ENCODE data around the gene LOX.

LOX gene

GRCh38 chr5:122083535-122083934 lies 5.5 kb upstream of the LOX start:
- H4K5ac ChIP-seq (ENCODE audit: low read length), result no peak overlapping the region
- no peaks in the 10 kb centered on the region for H3K79me1 ChIP-seq (ENCODE audit: low read length)
- H3K23ac ChIP-seq (ENCODE audit: low read length), result no peak overlapping the region
- H2BK120ac ChIP-seq (ENCODE audit: low read depth, low read length), result no peak overlapping the region
- H3K4me2 ChIP-seq (ENCODE audit: low read length), result no peak overlapping the region
- no peak overlapping the region for H3K4me3 ChIP-seq (ENCODE audit: low read length)
- no peak overlapping the region for H2BK5ac ChIP-seq (ENCODE audit: low read length)
- no peak overlapping the region for H2BK15ac ChIP-seq (replicated peaks; ENCODE audit: low read depth)
- no peak overlapping the region for H4K8ac ChIP-seq (ENCODE audit: low read depth, low read length)
- no peaks in the 10 kb centered on the region for H3K36me3 ChIP-seq (ENCODE audit: control insufficient read depth, insufficient read depth, low read length)
- no peak overlapping the region for H2AK5ac ChIP-seq (ENCODE audit: low read length)
- WGBS (ENCODE audit: extremely low coverage, insufficient coverage, low lambda C conversion rate), result no CpG with 5 or more reads among the region's 1 CpG
- H3K56ac ChIP-seq (ENCODE audit: low read length), result no peak overlapping the region
- no peaks in the 10 kb centered on the region for H3K4me1 ChIP-seq (ENCODE audit: control insufficient read depth, low read depth, low read length)
- no peak for DNase-seq
- H3K18ac ChIP-seq (ENCODE audit: low read length), result no peak overlapping the region
- H3K4ac ChIP-seq (ENCODE audit: low read depth, low read length), result no peak overlapping the region
- no peak overlapping the region for H3K27ac ChIP-seq (ENCODE audit: low read depth, low read length)
- H3K79me2 ChIP-seq (ENCODE audit: control insufficient read depth, insufficient read depth, low read length), result no peaks in the 10 kb centered on the region
- no peaks in the 10 kb centered on the region for H3K27me3 ChIP-seq (ENCODE audit: insufficient read depth, low read length, poor library complexity)
- no peak overlapping the region for H3K9ac ChIP-seq (ENCODE audit: low read length)

DNA sequence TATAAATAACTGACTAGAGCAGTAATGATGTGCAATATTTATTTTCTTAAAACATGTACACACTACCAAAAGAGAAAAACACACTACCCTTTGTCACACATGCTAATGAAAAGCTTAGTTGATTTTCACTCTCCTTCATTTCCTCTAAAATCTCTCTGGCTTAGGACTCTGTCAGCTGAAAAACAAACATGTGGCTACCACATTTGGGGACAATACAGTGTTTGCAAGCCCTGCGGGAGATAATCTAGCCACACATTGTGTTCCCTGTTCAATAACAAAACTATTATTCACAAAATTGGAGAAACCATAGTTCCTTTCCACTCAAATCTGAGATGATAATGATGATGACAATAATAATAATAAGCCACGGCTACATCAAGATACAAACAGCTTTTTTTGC lies 3.5 kb upstream of the LOX start:
- Histone ChIP-seq H3K27ac (ENCODE audit: low read depth, low read length) (no peak overlapping the region), H3K56ac (ENCODE audit: low read length) (no peak overlapping the region), H3K4me2 (ENCODE audit: low read length) (no peak overlapping the region), H3K79me1 (ENCODE audit: low read length) (no peaks in the 10 kb centered on the region), H3K9ac (ENCODE audit: low read length) (no peak overlapping the region), H3K79me2 (ENCODE audit: control insufficient read depth, insufficient read depth, low read length) (no peaks in the 10 kb centered on the region), H3K27me3 (ENCODE audit: insufficient read depth, low read length, poor library complexity) (no peaks in the 10 kb centered on the region), H4K8ac (ENCODE audit: low read depth, low read length) (no peak overlapping the region), H2BK15ac (replicated peaks; ENCODE audit: low read depth) (no peak overlapping the region), H3K4me3 (ENCODE audit: low read length) (no peak overlapping the region), H2AK5ac (ENCODE audit: low read length) (no peak overlapping the region), H3K36me3 (ENCODE audit: control insufficient read depth, insufficient read depth, low read length) (no peaks in the 10 kb centered on the region), H2BK120ac (ENCODE audit: low read depth, low read length) (no peak overlapping the region), H2BK5ac (ENCODE audit: low read length) (no peak overlapping the region), H3K4ac (ENCODE audit: low read depth, low read length) (no peak overlapping the region), H3K4me1 (ENCODE audit: control insufficient read depth, low read depth, low read length) (no peaks in the 10 kb centered on the region), H3K18ac (ENCODE audit: low read length) (no peak overlapping the region), H4K5ac (ENCODE audit: low read length) (no peak overlapping the region), H3K23ac (ENCODE audit: low read length) (no peak overlapping the region)
- WGBS (ENCODE audit: extremely low coverage, insufficient coverage, low lambda C conversion rate), result no CpG with 5 or more reads among the region's 2 CpGs
- no peak for DNase-seq

GRCh38 chr5:122077366-122078115 lies 518 bp downstream of the LOX start:
- H2AK5ac ChIP-seq (ENCODE audit: low read length), result no peak overlapping the region
- H3K79me1 ChIP-seq (ENCODE audit: low read length), result no peaks in the 10 kb centered on the region
- H2BK120ac ChIP-seq (ENCODE audit: low read depth, low read length), result no peak overlapping the region
- no peaks in the 10 kb centered on the region for H3K36me3 ChIP-seq (ENCODE audit: control insufficient read depth, insufficient read depth, low read length)
- peak overlapping the region; percentile 78 for H3K56ac ChIP-seq (ENCODE audit: low read length)
- no peaks in the 10 kb centered on the region for H3K79me2 ChIP-seq (ENCODE audit: control insufficient read depth, insufficient read depth, low read length)
- DNase-seq, result peak; percentile 60
- no CpG with 5 or more reads among the region's 78 CpGs for WGBS (ENCODE audit: extremely low coverage, insufficient coverage, low lambda C conversion rate)
- H3K23ac ChIP-seq (ENCODE audit: low read length), result peak overlapping the region; percentile 33
- H3K27me3 ChIP-seq (ENCODE audit: insufficient read depth, low read length, poor library complexity), result no peaks in the 10 kb centered on the region
- H3K4me2 ChIP-seq (ENCODE audit: low read length), result peak overlapping the region; percentile 12
- no peak overlapping the region for H4K8ac ChIP-seq (ENCODE audit: low read depth, low read length)
- peak overlapping the region; percentile 53 for H3K9ac ChIP-seq (ENCODE audit: low read length)
- H3K27ac ChIP-seq (ENCODE audit: low read depth, low read length), result no peak overlapping the region
- H3K4me1 ChIP-seq (ENCODE audit: control insufficient read depth, low read depth, low read length), result no peaks in the 10 kb centered on the region
- H4K5ac ChIP-seq (ENCODE audit: low read length), result no peak overlapping the region
- H2BK15ac ChIP-seq (replicated peaks; ENCODE audit: low read depth), result no peak overlapping the region
- H3K4ac ChIP-seq (ENCODE audit: low read depth, low read length), result no peak overlapping the region
- H3K18ac ChIP-seq (ENCODE audit: low read length), result no peak overlapping the region
- no peak overlapping the region for H2BK5ac ChIP-seq (ENCODE audit: low read length)
- peak overlapping the region; percentile 9 for H3K4me3 ChIP-seq (ENCODE audit: low read length)

DNA sequence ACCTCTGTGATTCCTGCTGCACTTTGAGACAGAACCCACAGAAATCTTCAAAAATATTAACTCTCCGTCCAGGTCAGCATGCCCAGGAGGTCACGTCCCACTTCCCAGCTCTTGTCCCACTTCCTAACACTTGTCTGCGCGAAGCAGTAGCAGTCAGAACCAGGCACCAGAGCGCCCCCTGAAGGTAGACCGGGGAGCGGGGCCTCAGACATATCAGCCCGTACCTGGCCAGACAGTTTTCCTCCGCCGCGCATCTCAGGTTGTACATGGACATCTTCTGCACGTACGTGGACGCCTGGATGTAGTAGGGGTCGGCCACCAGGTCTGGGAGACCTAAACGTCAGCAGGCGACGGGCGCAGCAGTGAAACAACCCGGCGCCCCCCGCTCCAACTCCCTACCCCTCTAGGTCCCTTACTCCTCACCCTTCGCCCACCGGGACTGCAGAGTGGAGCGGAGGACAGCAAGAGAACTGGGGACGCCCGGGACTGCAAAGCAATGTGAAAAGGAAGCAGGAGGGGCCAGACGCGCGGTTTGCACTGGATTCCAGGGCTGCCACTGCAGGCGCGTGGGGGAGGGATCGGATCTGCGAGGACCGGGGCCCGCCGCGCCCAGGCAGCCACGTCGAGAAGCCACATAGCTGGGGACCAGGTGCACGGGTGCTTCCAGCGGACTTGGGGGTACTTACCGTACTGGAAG lies 1.2 kb downstream of the LOX start:
- Histone ChIP-seq H3K4me2 (ENCODE audit: low read length) (peak overlapping the region; percentile 12), H3K4me3 (ENCODE audit: low read length) (peak overlapping the region; percentile 22), H2AK5ac (ENCODE audit: low read length) (no peak overlapping the region), H3K79me1 (ENCODE audit: low read length) (no peaks in the 10 kb centered on the region), H3K36me3 (ENCODE audit: control insufficient read depth, insufficient read depth, low read length) (no peaks in the 10 kb centered on the region), H4K8ac (ENCODE audit: low read depth, low read length) (no peak overlapping the region), H2BK15ac (replicated peaks; ENCODE audit: low read depth) (no peak overlapping the region), H4K5ac (ENCODE audit: low read length) (no peak overlapping the region), H3K18ac (ENCODE audit: low read length) (no peak overlapping the region), H3K27ac (ENCODE audit: low read depth, low read length) (no peak overlapping the region), H3K56ac (ENCODE audit: low read length) (peak overlapping the region; percentile 78), H3K4ac (ENCODE audit: low read depth, low read length) (no peak overlapping the region), H3K23ac (ENCODE audit: low read length) (peak overlapping the region; percentile 33), H3K27me3 (ENCODE audit: insufficient read depth, low read length, poor library complexity) (no peaks in the 10 kb centered on the region), H2BK120ac (ENCODE audit: low read depth, low read length) (no peak overlapping the region), H2BK5ac (ENCODE audit: low read length) (no peak overlapping the region), H3K4me1 (ENCODE audit: control insufficient read depth, low read depth, low read length) (no peaks in the 10 kb centered on the region), H3K79me2 (ENCODE audit: control insufficient read depth, insufficient read depth, low read length) (no peaks in the 10 kb centered on the region), H3K9ac (ENCODE audit: low read length) (peak overlapping the region; percentile 53)
- DNase-seq, result peak; percentile 85
- WGBS (ENCODE audit: extremely low coverage, insufficient coverage, low lambda C conversion rate), result no CpG with 5 or more reads among the region's 43 CpGs

DNA sequence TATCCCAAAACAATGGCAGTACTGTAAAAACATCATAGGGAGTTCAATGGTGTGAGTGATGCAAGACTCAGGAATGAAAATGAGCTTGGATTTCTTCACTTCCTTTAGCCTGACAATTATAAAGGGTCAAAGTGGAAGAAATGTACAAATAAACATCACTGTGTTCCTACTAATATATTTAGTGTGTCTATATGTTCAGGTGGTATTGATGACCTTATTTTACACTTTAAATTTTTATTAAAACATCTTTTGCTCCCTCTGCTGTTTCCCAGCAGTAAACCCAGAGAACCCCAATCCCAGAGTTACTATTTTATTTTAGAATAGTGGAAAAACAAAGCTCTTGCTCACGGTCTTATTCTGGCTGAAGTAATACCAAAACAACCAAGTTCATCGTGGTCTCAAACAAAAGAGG lies 2.0 kb downstream of the LOX start:
- Histone ChIP-seq H2BK5ac (ENCODE audit: low read length) (no peak overlapping the region), H2AK5ac (ENCODE audit: low read length) (no peak overlapping the region), H3K4me1 (ENCODE audit: control insufficient read depth, low read depth, low read length) (no peaks in the 10 kb centered on the region), H3K18ac (ENCODE audit: low read length) (no peak overlapping the region), H3K79me1 (ENCODE audit: low read length) (no peaks in the 10 kb centered on the region), H3K27me3 (ENCODE audit: insufficient read depth, low read length, poor library complexity) (no peaks in the 10 kb centered on the region), H3K79me2 (ENCODE audit: control insufficient read depth, insufficient read depth, low read length) (no peaks in the 10 kb centered on the region), H3K9ac (ENCODE audit: low read length) (no peak overlapping the region), H3K23ac (ENCODE audit: low read length) (no peak overlapping the region), H3K4ac (ENCODE audit: low read depth, low read length) (no peak overlapping the region), H3K4me2 (ENCODE audit: low read length) (no peak overlapping the region), H2BK15ac (replicated peaks; ENCODE audit: low read depth) (no peak overlapping the region), H3K4me3 (ENCODE audit: low read length) (no peak overlapping the region), H3K27ac (ENCODE audit: low read depth, low read length) (no peak overlapping the region), H4K8ac (ENCODE audit: low read depth, low read length) (no peak overlapping the region), H3K36me3 (ENCODE audit: control insufficient read depth, insufficient read depth, low read length) (no peaks in the 10 kb centered on the region), H3K56ac (ENCODE audit: low read length) (no peak overlapping the region), H4K5ac (ENCODE audit: low read length) (no peak overlapping the region), H2BK120ac (ENCODE audit: low read depth, low read length) (no peak overlapping the region)
- DNase-seq, result no peak
- no CpG with 5 or more reads among the region's 2 CpGs for WGBS (ENCODE audit: extremely low coverage, insufficient coverage, low lambda C conversion rate)
